ENCODE data around the gene ARID2. TPM values are rescaled to one million over a fixed set of nuclear protein-coding genes. Genes with fewer than 3 reads are reported as not detected.

The ARID2 gene
- polyA plus RNA-seq, 2 of the 4 experiments (the other 2 are of a cell fraction), result 8.7 to 37.7 TPM

DNA sequence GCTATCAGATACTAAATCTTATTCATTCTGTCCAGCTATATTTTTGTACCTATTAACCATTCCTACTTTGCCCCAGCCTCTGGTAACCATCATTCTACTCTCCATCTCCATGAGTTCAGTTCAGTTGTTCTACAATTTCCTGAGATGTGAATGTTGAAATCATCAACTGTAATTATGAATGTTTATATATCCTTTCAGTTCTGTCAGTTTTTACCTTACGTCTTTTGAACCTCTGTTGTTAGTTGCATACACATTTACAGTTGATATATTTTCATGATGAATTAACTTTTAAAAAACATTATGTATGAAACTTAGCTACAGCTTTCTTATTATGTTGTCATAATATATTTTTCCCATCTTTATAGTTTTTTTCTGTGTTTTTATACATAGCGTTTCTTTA, 102.1 kb downstream of the ARID2 start (continued):
- TF ChIP-seq, protein P1, sequence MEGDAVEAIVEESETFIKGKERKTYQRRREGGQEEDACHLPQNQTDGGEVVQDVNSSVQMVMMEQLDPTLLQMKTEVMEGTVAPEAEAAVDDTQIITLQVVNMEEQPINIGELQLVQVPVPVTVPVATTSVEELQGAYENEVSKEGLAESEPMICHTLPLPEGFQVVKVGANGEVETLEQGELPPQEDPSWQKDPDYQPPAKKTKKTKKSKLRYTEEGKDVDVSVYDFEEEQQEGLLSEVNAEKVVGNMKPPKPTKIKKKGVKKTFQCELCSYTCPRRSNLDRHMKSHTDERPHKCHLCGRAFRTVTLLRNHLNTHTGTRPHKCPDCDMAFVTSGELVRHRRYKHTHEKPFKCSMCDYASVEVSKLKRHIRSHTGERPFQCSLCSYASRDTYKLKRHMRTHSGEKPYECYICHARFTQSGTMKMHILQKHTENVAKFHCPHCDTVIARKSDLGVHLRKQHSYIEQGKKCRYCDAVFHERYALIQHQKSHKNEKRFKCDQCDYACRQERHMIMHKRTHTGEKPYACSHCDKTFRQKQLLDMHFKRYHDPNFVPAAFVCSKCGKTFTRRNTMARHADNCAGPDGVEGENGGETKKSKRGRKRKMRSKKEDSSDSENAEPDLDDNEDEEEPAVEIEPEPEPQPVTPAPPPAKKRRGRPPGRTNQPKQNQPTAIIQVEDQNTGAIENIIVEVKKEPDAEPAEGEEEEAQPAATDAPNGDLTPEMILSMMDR (IDR thresholded peaks at IDR 0.05), result no peak
- TF ChIP-seq CBX2 (IDR thresholded peaks at IDR 0.05; ENCODE audit: borderline replicate concordance, low read depth) (no peak), ESRRA (IDR thresholded peaks at IDR 0.05; ENCODE audit: borderline replicate concordance, low read length) (no peak), MYC (IDR thresholded peaks at IDR 0.05; ENCODE audit: borderline replicate concordance, low read length) (no peak), ZFP36 (IDR thresholded peaks at IDR 0.05; ENCODE audit: borderline replicate concordance, partially characterized antibody) (no peak), JUNB (IDR thresholded peaks at IDR 0.05) (no peak), FOSB (CRISPR knock-in tag; IDR thresholded peaks at IDR 0.05) (no peak)

DNA sequence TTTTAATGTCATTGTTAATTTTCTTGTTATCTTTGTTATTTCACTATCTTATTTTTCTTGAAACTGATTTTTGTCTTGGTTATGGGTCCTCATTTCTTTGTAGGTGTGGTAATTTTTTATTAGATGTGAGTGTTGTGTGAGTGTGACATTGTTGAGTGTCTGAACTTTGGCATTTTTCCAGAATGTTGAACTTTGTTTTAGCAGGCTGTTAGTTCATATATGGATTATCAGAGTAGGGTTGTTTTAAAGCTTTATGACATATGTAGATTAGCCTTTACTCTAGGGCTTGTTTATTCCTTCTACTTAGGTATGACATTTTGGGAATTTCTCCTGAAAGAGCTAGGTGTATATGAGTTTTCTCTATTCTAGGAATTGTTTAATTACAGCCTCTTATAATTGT, 103.9 kb downstream of the ARID2 start:
- Histone ChIP-seq H3K4me3 (no peak overlapping the region), H3K4me1 (no peaks in the 10 kb centered on the region), H3K9me3 (peaks cover 8% of the 10 kb centered on the region; the same call in 1 of the 3 replicates), H3K27ac (no peak overlapping the region), H3K4me2 (no peak overlapping the region)
- no peak for FAIRE-seq
- ChIA-PET CTCF (no interaction called here), POLR2A (no interaction called here)
- no peak for DNase-seq (ENCODE audit: low read depth in 1 of 2, low spot score in 1 of 2)
- TF ChIP-seq RARB (CRISPR knock-in tag; IDR thresholded peaks at IDR 0.05), result no peak
- TF ChIP-seq NPAS2 (CRISPR knock-in tag; IDR thresholded peaks at IDR 0.05; ENCODE audit: borderline replicate concordance), result no peak
- TF ChIP-seq CEBPB (IDR thresholded peaks at IDR 0.05), result no peak
- no peak for TF ChIP-seq HOXA7 (CRISPR knock-in tag; IDR thresholded peaks at IDR 0.05)
- TF ChIP-seq CHD2 (IDR thresholded peaks at IDR 0.05; ENCODE audit: low read length, partially characterized antibody), result no peak
- TF ChIP-seq TFCP2L1 (CRISPR knock-in tag; IDR thresholded peaks at IDR 0.05), result no peak
- no peak for TF ChIP-seq RAD21 (conservative IDR thresholded peaks at IDR 0.05 in 1 of 2, IDR thresholded peaks at IDR 0.05 in 1 of 2)
- TF ChIP-seq RFX5 (IDR thresholded peaks at IDR 0.05), result no peak
- TF ChIP-seq MYC (IDR thresholded peaks at IDR 0.05; ENCODE audit: borderline replicate concordance, low read length), result no peak
- no peak for TF ChIP-seq CBX2 (IDR thresholded peaks at IDR 0.05; ENCODE audit: borderline replicate concordance, low read depth)
- no peak for TF ChIP-seq ESRRA (IDR thresholded peaks at IDR 0.05; ENCODE audit: borderline replicate concordance, low read length)
- TF ChIP-seq, protein P2, sequence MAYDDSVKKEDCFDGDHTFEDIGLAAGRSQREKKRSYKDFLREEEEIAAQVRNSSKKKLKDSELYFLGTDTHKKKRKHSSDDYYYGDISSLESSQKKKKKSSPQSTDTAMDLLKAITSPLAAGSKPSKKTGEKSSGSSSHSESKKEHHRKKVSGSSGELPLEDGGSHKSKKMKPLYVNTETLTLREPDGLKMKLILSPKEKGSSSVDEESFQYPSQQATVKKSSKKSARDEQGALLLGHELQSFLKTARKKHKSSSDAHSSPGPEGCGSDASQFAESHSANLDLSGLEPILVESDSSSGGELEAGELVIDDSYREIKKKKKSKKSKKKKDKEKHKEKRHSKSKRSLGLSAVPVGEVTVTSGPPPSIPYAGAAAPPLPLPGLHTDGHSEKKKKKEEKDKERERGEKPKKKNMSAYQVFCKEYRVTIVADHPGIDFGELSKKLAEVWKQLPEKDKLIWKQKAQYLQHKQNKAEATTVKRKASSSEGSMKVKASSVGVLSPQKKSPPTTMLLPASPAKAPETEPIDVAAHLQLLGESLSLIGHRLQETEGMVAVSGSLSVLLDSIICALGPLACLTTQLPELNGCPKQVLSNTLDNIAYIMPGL (CRISPR knock-in tag; IDR thresholded peaks at IDR 0.05; ENCODE audit: borderline replicate concordance), result no peak
- TF ChIP-seq FOSB (CRISPR knock-in tag; IDR thresholded peaks at IDR 0.05), result no peak
- no peak for ATAC-seq

DNA sequence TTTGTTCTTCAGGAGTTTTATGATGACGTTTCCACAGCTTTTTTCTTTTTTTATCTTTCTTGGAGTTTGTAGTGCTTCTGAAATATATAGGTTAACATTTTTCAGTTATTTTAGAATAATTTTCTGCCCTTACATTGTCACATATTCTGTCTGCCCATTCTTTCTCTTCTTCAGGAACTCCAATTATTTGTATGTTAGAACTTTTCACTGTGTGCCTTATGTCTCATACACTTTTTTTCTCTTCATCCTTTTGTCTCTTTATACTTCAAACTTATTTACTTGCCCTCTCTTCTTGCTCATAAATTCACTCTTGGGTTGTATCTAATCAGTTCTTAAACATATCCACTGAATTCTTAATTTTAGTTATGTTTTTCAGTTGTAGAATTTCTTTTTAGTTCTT, 105.3 kb downstream of the ARID2 start:
- Histone ChIP-seq H3K4me2 (no peak overlapping the region), H3K4me3 (no peak overlapping the region), H3K4me1 (peaks cover 4% of the 10 kb centered on the region; the same call in 1 of the 3 replicates), H3K27ac (no peak overlapping the region), H3K9me3 (peaks cover 8% of the 10 kb centered on the region; the same call in 1 of the 3 replicates)
- CTCF ChIA-PET, result no interaction called here
- DNase-seq (ENCODE audit: low read depth in 1 of 2, low spot score in 1 of 2) (no peak), ATAC-seq (no peak), FAIRE-seq (no peak)
- POLR2A ChIA-PET, result no interaction called here
- TF ChIP-seq KDM5A (IDR thresholded peaks at IDR 0.05) (no peak), ZSCAN20 (CRISPR knock-in tag; IDR thresholded peaks at IDR 0.05) (no peak), TP53 (CRISPR knock-in tag; IDR thresholded peaks at IDR 0.05) (no peak), RCOR1 (IDR thresholded peaks at IDR 0.05; ENCODE audit: low read depth, low read length) (no peak), NFE2L2 (conservative IDR thresholded peaks at IDR 0.05; ENCODE audit: low read length) (no peak), MAZ (IDR thresholded peaks at IDR 0.05; ENCODE audit: borderline replicate concordance, low read depth, low read length) (no peak), JUN (IDR thresholded peaks at IDR 0.05) (no peak), RARB (CRISPR knock-in tag; IDR thresholded peaks at IDR 0.05) (no peak)
- TF ChIP-seq, protein P3, sequence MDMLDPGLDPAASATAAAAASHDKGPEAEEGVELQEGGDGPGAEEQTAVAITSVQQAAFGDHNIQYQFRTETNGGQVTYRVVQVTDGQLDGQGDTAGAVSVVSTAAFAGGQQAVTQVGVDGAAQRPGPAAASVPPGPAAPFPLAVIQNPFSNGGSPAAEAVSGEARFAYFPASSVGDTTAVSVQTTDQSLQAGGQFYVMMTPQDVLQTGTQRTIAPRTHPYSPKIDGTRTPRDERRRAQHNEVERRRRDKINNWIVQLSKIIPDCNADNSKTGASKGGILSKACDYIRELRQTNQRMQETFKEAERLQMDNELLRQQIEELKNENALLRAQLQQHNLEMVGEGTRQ (IDR thresholded peaks at IDR 0.05), result no peak
- 92% methylated on average over 1 of the region's 1 CpG for WGBS (ENCODE audit: missing lambda C conversion rate)

All from A549 (cell line).